ENCODE results near the gene CCDC80.

Gene CCDC80

DNA sequence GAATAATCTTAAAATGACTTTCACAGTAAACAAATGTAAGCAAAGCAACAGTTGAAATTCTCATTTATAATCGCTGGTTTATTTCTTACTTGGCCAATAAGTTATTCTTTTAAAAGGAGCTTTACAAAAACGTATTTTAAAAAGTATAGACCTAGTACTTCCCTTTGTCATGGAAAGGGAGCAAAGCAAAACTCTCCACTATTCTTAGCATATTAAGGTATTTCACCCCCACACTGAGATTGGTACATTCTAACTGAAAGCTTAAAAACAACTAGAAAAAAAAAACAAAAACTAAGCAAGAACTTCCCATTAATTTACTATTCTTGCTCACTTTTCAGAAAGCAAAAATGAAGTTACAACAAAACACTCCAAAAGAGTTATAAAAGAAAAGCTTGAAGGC lies 80.6 kb downstream of the CCDC80 start:
- H3K36me3 ChIP-seq (ENCODE audit: insufficient read depth, low read length): peaks cover 6% of the 10 kb centered on the region; the same call in 1 of the 2 replicates
- H3K9ac ChIP-seq (ENCODE audit: low read depth, low read length, poor library complexity, severe bottlenecking): peak overlapping the region; percentile 83
- peaks cover 45% of the 10 kb centered on the region for H3K4me1 ChIP-seq (ENCODE audit: insufficient read depth, low read length, poor library complexity, severe bottlenecking)
- no peak overlapping the region for H2AFZ ChIP-seq (ENCODE audit: low read length)
- H3K9me2 ChIP-seq (replicated peaks; ENCODE audit: low read depth, low read length): no peaks in the 10 kb centered on the region
- H3K9me3 ChIP-seq (ENCODE audit: insufficient read depth, low read depth, low read length): no peaks in the 10 kb centered on the region
- no peaks in the 10 kb centered on the region for H3F3A ChIP-seq (ENCODE audit: low read depth)
- TF ChIP-seq CTCF (conservative IDR thresholded peaks at IDR 0.05; ENCODE audit: low read length): no peak
- no peak for TF ChIP-seq EZH2phosphoT487 (IDR thresholded peaks at IDR 0.05; ENCODE audit: borderline replicate concordance)
- no peaks in the 10 kb centered on the region for H3K27me3 ChIP-seq (ENCODE audit: insufficient read depth, low read length, poor library complexity, severe bottlenecking)
- H4K20me1 ChIP-seq (ENCODE audit: insufficient read depth, low read length, poor library complexity, severe bottlenecking): peaks cover 40% of the 10 kb centered on the region
- peak overlapping the region; percentile 79 for H3K4me3 ChIP-seq (ENCODE audit: low read length, poor library complexity, severe bottlenecking)
- H3K79me2 ChIP-seq (ENCODE audit: insufficient read depth, low read length): peaks cover 67% of the 10 kb centered on the region
- peak overlapping the region; percentile 93 for H3K4me2 ChIP-seq (ENCODE audit: low read depth, low read length, poor library complexity, severe bottlenecking)

- no peaks in the 10 kb centered on the region for H3K9me3 ChIP-seq (ENCODE audit: insufficient read depth, low read depth, low read length)
- H3K79me2 ChIP-seq (ENCODE audit: insufficient read depth, low read length): peaks cover 82% of the 10 kb centered on the region
- H3K4me3 ChIP-seq (ENCODE audit: low read length, poor library complexity, severe bottlenecking): peak overlapping the region; percentile 79
- TF ChIP-seq CTCF (conservative IDR thresholded peaks at IDR 0.05; ENCODE audit: low read length) (no peak), EZH2phosphoT487 (IDR thresholded peaks at IDR 0.05; ENCODE audit: borderline replicate concordance) (no peak)
- peak overlapping the region; percentile 93 for H3K4me2 ChIP-seq (ENCODE audit: low read depth, low read length, poor library complexity, severe bottlenecking)
- H3K9ac ChIP-seq (ENCODE audit: low read depth, low read length, poor library complexity, severe bottlenecking): no peak overlapping the region
- no peaks in the 10 kb centered on the region for H3K9me2 ChIP-seq (replicated peaks; ENCODE audit: low read depth, low read length)
- H3F3A ChIP-seq (ENCODE audit: low read depth): no peaks in the 10 kb centered on the region
- H2AFZ ChIP-seq (ENCODE audit: low read length): no peak overlapping the region
- H3K4me1 ChIP-seq (ENCODE audit: insufficient read depth, low read length, poor library complexity, severe bottlenecking): peaks cover 40% of the 10 kb centered on the region
- H3K36me3 ChIP-seq (ENCODE audit: insufficient read depth, low read length): peaks cover 8% of the 10 kb centered on the region; the same call in 1 of the 2 replicates
- peaks cover 42% of the 10 kb centered on the region for H4K20me1 ChIP-seq (ENCODE audit: insufficient read depth, low read length, poor library complexity, severe bottlenecking)
- no peaks in the 10 kb centered on the region for H3K27me3 ChIP-seq (ENCODE audit: insufficient read depth, low read length, poor library complexity, severe bottlenecking)
Measured at GRCh38 chr3:112557976-112558375, 83.0 kb downstream of the CCDC80 start.

- no peaks in the 10 kb centered on the region for H3K27me3 ChIP-seq (ENCODE audit: insufficient read depth, low read length, poor library complexity, severe bottlenecking)
- H3K4me3 ChIP-seq (ENCODE audit: low read length, poor library complexity, severe bottlenecking): peak overlapping the region; percentile 68
- peaks cover 41% of the 10 kb centered on the region for H4K20me1 ChIP-seq (ENCODE audit: insufficient read depth, low read length, poor library complexity, severe bottlenecking)
- H3K79me2 ChIP-seq (ENCODE audit: insufficient read depth, low read length): peaks cover 89% of the 10 kb centered on the region
- peak overlapping the region; percentile 58 for H3K9ac ChIP-seq (ENCODE audit: low read depth, low read length, poor library complexity, severe bottlenecking)
- H3K4me2 ChIP-seq (ENCODE audit: low read depth, low read length, poor library complexity, severe bottlenecking): peak overlapping the region; percentile 60
- H3K9me3 ChIP-seq (ENCODE audit: insufficient read depth, low read depth, low read length): no peaks in the 10 kb centered on the region
- TF ChIP-seq EZH2phosphoT487 (IDR thresholded peaks at IDR 0.05; ENCODE audit: borderline replicate concordance) (no peak), CTCF (conservative IDR thresholded peaks at IDR 0.05; ENCODE audit: low read length) (no peak)
- H3K9me2 ChIP-seq (replicated peaks; ENCODE audit: low read depth, low read length): no peaks in the 10 kb centered on the region
- no peak overlapping the region for H2AFZ ChIP-seq (ENCODE audit: low read length)
- no peaks in the 10 kb centered on the region for H3F3A ChIP-seq (ENCODE audit: low read depth)
- peaks cover 16% of the 10 kb centered on the region; the same call in 1 of the 2 replicates for H3K36me3 ChIP-seq (ENCODE audit: insufficient read depth, low read length)
- peaks cover 37% of the 10 kb centered on the region for H3K4me1 ChIP-seq (ENCODE audit: insufficient read depth, low read length, poor library complexity, severe bottlenecking)
Measured at GRCh38 chr3:112555535-112556170, 85.3 kb downstream of the CCDC80 start.

Data from Loucy (cell line).